HepG2 (cell line): ENCODE measurements around the gene ANKRD11. TPM values are rescaled to one million over a fixed set of nuclear protein-coding genes. Genes with fewer than 3 reads are reported as not detected.

Experiments used
- CEBPG ChIP-seq: IDR thresholded peaks from 2 replicates; pipeline ENCODE4 v1.6.1; 2016
- DMAP1 ChIP-seq: IDR thresholded peaks from 2 replicates; pipeline ENCODE4 v1.6.1; 2016
- FOSL2 ChIP-seq: sonication (generic); formaldehyde crosslinking; IDR thresholded peaks from 2 replicates; pipeline ENCODE4 v1.4.0; 2020; ENCODE audit warnings: missing genetic modification reagents
- FOXO1 ChIP-seq: sonication (generic); formaldehyde crosslinking; IDR thresholded peaks from 2 replicates; pipeline ENCODE4 v1.4.0; 2020; ENCODE audit warnings: missing genetic modification reagents
- HMG20B ChIP-seq: conservative IDR thresholded peaks from 2 replicates; pipeline ENCODE4 v1.6.1; 2016; ENCODE audit warnings: missing genetic modification reagents, missing compliant biosample characterization
- HNF1A ChIP-seq, 2 experiments: sonication (generic) in 1 of 2; formaldehyde crosslinking in 1 of 2; IDR thresholded peaks; 2 replicates each; pipeline versions ENCODE4 v1.4.0 to v1.6.1; 2016 to 2020; ENCODE audit warnings: borderline replicate concordance in 1 of 2, low read depth in 1 of 2, mild to moderate bottlenecking in 1 of 2, missing genetic modification reagents in 1 of 2
- HNRNPL ChIP-seq: fragments of 200-400 bp; formaldehyde crosslinking; IDR thresholded peaks from 2 replicates; pipeline ENCODE4 v1.6.1; 2017; ENCODE audit warnings: mild to moderate bottlenecking, low read depth, low read length
- NCOR1 ChIP-seq: fragments of 200-600 bp; sonication (generic); IDR thresholded peaks from 2 replicates; pipeline ENCODE4 v1.7.0; 2017; ENCODE audit warnings: antibody characterized with exemption, low read length, borderline replicate concordance
- NFE2L1 ChIP-seq: sonication (generic); formaldehyde crosslinking; IDR thresholded peaks from 2 replicates; pipeline ENCODE4 v1.4.0; 2020; ENCODE audit warnings: missing genetic modification reagents, mild to moderate bottlenecking, borderline replicate concordance
- PAX8 ChIP-seq: sonication (generic); formaldehyde crosslinking; IDR thresholded peaks from 2 replicates; pipeline ENCODE4 v1.8.0; 2022; ENCODE audit warnings: mild to moderate bottlenecking, missing genetic modification reagents, borderline replicate concordance
- PCBP1 ChIP-seq: fragments of 200-400 bp; formaldehyde crosslinking; IDR thresholded peaks from 2 replicates; pipeline ENCODE4 v1.6.1; 2017; ENCODE audit warnings: mild to moderate bottlenecking, low read depth, low read length, borderline replicate concordance
- PHF21A ChIP-seq: sonication (generic); formaldehyde crosslinking; IDR thresholded peaks from 2 replicates; pipeline ENCODE4 v1.5.0; 2020; ENCODE audit warnings: mild to moderate bottlenecking, missing genetic modification reagents
- PITX1 ChIP-seq: sonication (generic); formaldehyde crosslinking; IDR thresholded peaks from 2 replicates; pipeline ENCODE4 v1.5.1; 2020; ENCODE audit warnings: mild to moderate bottlenecking, missing genetic modification reagents
- RAD51 ChIP-seq: fragments of 450-650 bp; IDR thresholded peaks from 2 replicates; pipeline ENCODE4 v1.6.1; 2016; ENCODE audit warnings: borderline replicate concordance
- RARA ChIP-seq: IDR thresholded peaks from 2 replicates; pipeline ENCODE4 v1.6.1; 2016; ENCODE audit warnings: missing genetic modification reagents, missing compliant biosample characterization
- RFX3 ChIP-seq: IDR thresholded peaks from 2 replicates; pipeline ENCODE4 v1.6.1; 2016; ENCODE audit warnings: missing biosample characterization, missing genetic modification reagents
- SSRP1 ChIP-seq: IDR thresholded peaks from 2 replicates; pipeline ENCODE4 v1.6.1; 2016; ENCODE audit warnings: control low read depth
- STAG1 ChIP-seq: sonication (generic); formaldehyde crosslinking; IDR thresholded peaks from 2 replicates; pipeline ENCODE4 v1.4.0; 2020; ENCODE audit warnings: missing genetic modification reagents
- TSC22D2 ChIP-seq: sonication (generic); formaldehyde crosslinking; IDR thresholded peaks from 2 replicates; pipeline ENCODE4 v1.5.1; 2020; ENCODE audit warnings: missing genetic modification reagents, mild to moderate bottlenecking, borderline replicate concordance
- ZBTB42 ChIP-seq: sonication (generic); formaldehyde crosslinking; IDR thresholded peaks from 2 replicates; pipeline ENCODE4 v1.5.0; 2020; ENCODE audit warnings: mild to moderate bottlenecking, missing genetic modification reagents
- ZFP1 ChIP-seq: IDR thresholded peaks from 2 replicates; pipeline ENCODE4 v1.6.1; 2016
- ZFP36L1 ChIP-seq: sonication (generic); formaldehyde crosslinking; IDR thresholded peaks from 2 replicates; pipeline ENCODE4 v1.8.0; 2022; ENCODE audit warnings: mild to moderate bottlenecking, missing genetic modification reagents, moderate library complexity
- ZFP37 ChIP-seq: sonication (generic); formaldehyde crosslinking; IDR thresholded peaks from 2 replicates; pipeline ENCODE4 v1.4.0; 2020; ENCODE audit warnings: missing genetic modification reagents, borderline replicate concordance
- ZNF292 ChIP-seq: sonication (generic); formaldehyde crosslinking; IDR thresholded peaks from 2 replicates; pipeline ENCODE4 v1.8.1; 2022; ENCODE audit warnings: mild to moderate bottlenecking, low read depth, missing genetic modification reagents, borderline replicate concordance
- ZNF333 ChIP-seq: sonication (generic); formaldehyde crosslinking; IDR thresholded peaks from 2 replicates; pipeline ENCODE4 v1.4.0; 2020; ENCODE audit warnings: mild to moderate bottlenecking, missing genetic modification reagents, borderline replicate concordance
- ZNF513 ChIP-seq: sonication (generic); formaldehyde crosslinking; conservative IDR thresholded peaks from 2 replicates; pipeline ENCODE4 v1.5.0; 2020; ENCODE audit warnings: missing genetic modification reagents
- ZNF558 ChIP-seq: sonication (generic); formaldehyde crosslinking; IDR thresholded peaks from 2 replicates; pipeline ENCODE4 v1.9.0; 2022; ENCODE audit warnings: mild to moderate bottlenecking, missing genetic modification reagents, borderline replicate concordance
- ZNF772 ChIP-seq: sonication (generic); formaldehyde crosslinking; IDR thresholded peaks from 2 replicates; pipeline ENCODE4 v1.5.0; 2020; ENCODE audit warnings: mild to moderate bottlenecking, missing genetic modification reagents
- ZNF777 ChIP-seq: sonication (generic); formaldehyde crosslinking; IDR thresholded peaks from 2 replicates; pipeline ENCODE4 v1.4.0; 2020; ENCODE audit warnings: missing genetic modification reagents
- ZNF782 ChIP-seq: sonication (generic); formaldehyde crosslinking; IDR thresholded peaks from 2 replicates; pipeline ENCODE4 v1.4.0; 2020; ENCODE audit warnings: missing genetic modification reagents, mild to moderate bottlenecking, borderline replicate concordance
- polyA plus RNA-seq, 8 experiments: library from polyadenylated mRNA; depleted of rRNA in 3 of 8; stranded (reverse) in 7 of 8; unstranded in 1 of 8; fragments of >200 nt; fragmentation: Illumina TruSeq in 4 of 8; extraction: Trizol in 4 of 8; gene quantifications; 2 replicates each; pipeline versions ENCODE4 v1.2.1 to v1.2.3, GENCODE V29; 2011 to 2016; ENCODE audit warnings: low read depth in 4 of 8, missing spikeins in 1 of 8, mixed read lengths in 1 of 8; ENCODE audit not compliant: insufficient read depth in 1 of 8
- total RNA-seq, 5 experiments: library from RNA; depleted of rRNA; stranded (reverse); fragments of >200 nt; fragmentation: Illumina TruSeq; extraction: Trizol; gene quantifications; 2 replicates each; pipeline ENCODE4 v1.2.3, GENCODE V29; 2016; ENCODE audit warnings: low read depth in 1 of 5

Gene ANKRD11
- total and polyA plus RNA-seq, 2 of the 13 experiments (the other 11 are each of a cell fraction or from before 2014, with no cell fraction given), result 21.4 to 38.4 TPM

- TF ChIP-seq HNF1A (IDR thresholded peaks at IDR 0.05; ENCODE audit: low read depth), result no peak
- no peak for TF ChIP-seq HNF1A (CRISPR knock-in tag; IDR thresholded peaks at IDR 0.05; ENCODE audit: borderline replicate concordance)
- TF ChIP-seq ZNF782 (CRISPR knock-in tag), result no peak
- TF ChIP-seq RARA (CRISPR knock-in tag), result peak; percentile 92
- TF ChIP-seq PHF21A (CRISPR knock-in tag), result peak; percentile 72
- no peak for TF ChIP-seq ZFP1 (CRISPR knock-in tag)
- no peak for TF ChIP-seq ZNF777 (CRISPR knock-in tag)
- TF ChIP-seq ZFP36L1, result no peak
- TF ChIP-seq ZFP37 (CRISPR knock-in tag), result no peak
- TF ChIP-seq STAG1, result peak; percentile 14; the same call in 1 of the 2 replicates
- TF ChIP-seq ZBTB42, result no peak
- TF ChIP-seq PCBP1, result no peak
- no peak for TF ChIP-seq SSRP1 (CRISPR knock-in tag)
- no peak for TF ChIP-seq ZNF333 (CRISPR knock-in tag)
- no peak for TF ChIP-seq FOXO1 (CRISPR knock-in tag)
- TF ChIP-seq CEBPG, result 0 out of 2 replicates have a peak, but pooled peaks have one; percentile 13
- TF ChIP-seq FOSL2 (CRISPR knock-in tag), result no peak
- peak; percentile 73 for TF ChIP-seq NCOR1
- no peak for TF ChIP-seq DMAP1 (CRISPR knock-in tag)
- no peak for TF ChIP-seq PAX8 (CRISPR knock-in tag)
- TF ChIP-seq ZNF558 (CRISPR knock-in tag), result no peak
- TF ChIP-seq NFE2L1 (CRISPR knock-in tag), result no peak
- no peak for TF ChIP-seq RAD51
- TF ChIP-seq HNRNPL, result no peak
- TF ChIP-seq ZNF513, result no peak
- TF ChIP-seq RFX3 (CRISPR knock-in tag), result no peak
- no peak for TF ChIP-seq ZNF772 (CRISPR knock-in tag)
- no peak for TF ChIP-seq TSC22D2
- peak; percentile 72; the same call in 1 of the 2 replicates for TF ChIP-seq ZNF292 (CRISPR knock-in tag)
- no peak for TF ChIP-seq HMG20B
- peak; percentile 49; the same call in 1 of the 2 replicates for TF ChIP-seq PITX1
These were observed 77.5 kb downstream of the ANKRD11 start (continued) for GRCh38 chr16:89412811-89413210.
